Measurements from ENCODE around the gene WLS.

WLS gene

GRCh38 chr1:68196676-68197075 lies 35.6 kb downstream of the WLS start:
- Histone ChIP-seq H3K27ac (ENCODE audit: low read length) (no peak overlapping the region), H3K36me3 (ENCODE audit: control insufficient read depth, low read depth, low read length) (no peaks in the 10 kb centered on the region), H3K27me3 (ENCODE audit: control insufficient read depth, insufficient read depth, low read length) (no peaks in the 10 kb centered on the region), H3K4me1 (ENCODE audit: control insufficient read depth, low read depth, low read length) (peaks cover 3% of the 10 kb centered on the region), H3K9me3 (ENCODE audit: control insufficient read depth, low read depth, low read length) (no peaks in the 10 kb centered on the region), H3K4me3 (ENCODE audit: low read length) (no peak overlapping the region), H3K9ac (ENCODE audit: low read length) (no peak overlapping the region)

GRCh38 chr1:68191717-68192116 lies 40.6 kb downstream of the WLS start:
- H3K4me3 ChIP-seq (ENCODE audit: low read length) = no peak overlapping the region
- H3K27ac ChIP-seq (ENCODE audit: low read length) = no peak overlapping the region
- H3K9ac ChIP-seq (ENCODE audit: low read length) = no peak overlapping the region
- H3K9me3 ChIP-seq (ENCODE audit: control insufficient read depth, low read depth, low read length) = no peaks in the 10 kb centered on the region
- no peaks in the 10 kb centered on the region for H3K27me3 ChIP-seq (ENCODE audit: control insufficient read depth, insufficient read depth, low read length)
- no peaks in the 10 kb centered on the region for H3K36me3 ChIP-seq (ENCODE audit: control insufficient read depth, low read depth, low read length)
- no peaks in the 10 kb centered on the region for H3K4me1 ChIP-seq (ENCODE audit: control insufficient read depth, low read depth, low read length)

GRCh38 chr1:68188644-68189340 lies 43.5 kb downstream of the WLS start:
- Histone ChIP-seq H3K4me1 (ENCODE audit: control insufficient read depth, low read depth, low read length) (no peaks in the 10 kb centered on the region), H3K27me3 (ENCODE audit: control insufficient read depth, insufficient read depth, low read length) (no peaks in the 10 kb centered on the region), H3K27ac (ENCODE audit: low read length) (no peak overlapping the region), H3K9ac (ENCODE audit: low read length) (no peak overlapping the region), H3K9me3 (ENCODE audit: control insufficient read depth, low read depth, low read length) (no peaks in the 10 kb centered on the region), H3K36me3 (ENCODE audit: control insufficient read depth, low read depth, low read length) (no peaks in the 10 kb centered on the region), H3K4me3 (ENCODE audit: low read length) (no peak overlapping the region)

- H3K9me3 ChIP-seq (ENCODE audit: control insufficient read depth, low read depth, low read length) = no peaks in the 10 kb centered on the region
- no peaks in the 10 kb centered on the region for H3K4me1 ChIP-seq (ENCODE audit: control insufficient read depth, low read depth, low read length)
- H3K27me3 ChIP-seq (ENCODE audit: control insufficient read depth, insufficient read depth, low read length) = no peaks in the 10 kb centered on the region
- no peak overlapping the region for H3K4me3 ChIP-seq (ENCODE audit: low read length)
- H3K9ac ChIP-seq (ENCODE audit: low read length) = no peak overlapping the region
- no peaks in the 10 kb centered on the region for H3K36me3 ChIP-seq (ENCODE audit: control insufficient read depth, low read depth, low read length)
- H3K27ac ChIP-seq (ENCODE audit: low read length) = no peak overlapping the region
These were observed 44.2 kb downstream of the WLS start for GRCh38 chr1:68188060-68188538.

- Histone ChIP-seq H3K36me3 (ENCODE audit: control insufficient read depth, low read depth, low read length) (no peaks in the 10 kb centered on the region), H3K4me1 (ENCODE audit: control insufficient read depth, low read depth, low read length) (no peaks in the 10 kb centered on the region), H3K27ac (ENCODE audit: low read length) (no peak overlapping the region), H3K27me3 (ENCODE audit: control insufficient read depth, insufficient read depth, low read length) (no peaks in the 10 kb centered on the region), H3K4me3 (ENCODE audit: low read length) (no peak overlapping the region), H3K9ac (ENCODE audit: low read length) (no peak overlapping the region), H3K9me3 (ENCODE audit: control insufficient read depth, low read depth, low read length) (no peaks in the 10 kb centered on the region)
These were observed 46.6 kb downstream of the WLS start for GRCh38 chr1:68185743-68186142.

- H3K4me1 ChIP-seq (ENCODE audit: control insufficient read depth, low read depth, low read length) = no peaks in the 10 kb centered on the region
- no peak overlapping the region for H3K9ac ChIP-seq (ENCODE audit: low read length)
- H3K36me3 ChIP-seq (ENCODE audit: control insufficient read depth, low read depth, low read length) = no peaks in the 10 kb centered on the region
- no peaks in the 10 kb centered on the region for H3K27me3 ChIP-seq (ENCODE audit: control insufficient read depth, insufficient read depth, low read length)
- H3K4me3 ChIP-seq (ENCODE audit: low read length) = no peak overlapping the region
- no peaks in the 10 kb centered on the region for H3K9me3 ChIP-seq (ENCODE audit: control insufficient read depth, low read depth, low read length)
- H3K27ac ChIP-seq (ENCODE audit: low read length) = no peak overlapping the region
These were observed 48.4 kb downstream of the WLS start for GRCh38 chr1:68183895-68184294.

GRCh38 chr1:68181165-68181556 lies 51.2 kb downstream of the WLS start:
- H3K36me3 ChIP-seq (ENCODE audit: control insufficient read depth, low read depth, low read length) = no peaks in the 10 kb centered on the region
- no peaks in the 10 kb centered on the region for H3K4me1 ChIP-seq (ENCODE audit: control insufficient read depth, low read depth, low read length)
- no peak overlapping the region for H3K27ac ChIP-seq (ENCODE audit: low read length)
- H3K27me3 ChIP-seq (ENCODE audit: control insufficient read depth, insufficient read depth, low read length) = no peaks in the 10 kb centered on the region
- no peak overlapping the region for H3K9ac ChIP-seq (ENCODE audit: low read length)
- H3K9me3 ChIP-seq (ENCODE audit: control insufficient read depth, low read depth, low read length) = no peaks in the 10 kb centered on the region
- no peak overlapping the region for H3K4me3 ChIP-seq (ENCODE audit: low read length)

- Histone ChIP-seq H3K4me3 (ENCODE audit: low read length) (no peak overlapping the region), H3K9me3 (ENCODE audit: control insufficient read depth, low read depth, low read length) (no peaks in the 10 kb centered on the region), H3K4me1 (ENCODE audit: control insufficient read depth, low read depth, low read length) (no peaks in the 10 kb centered on the region), H3K36me3 (ENCODE audit: control insufficient read depth, low read depth, low read length) (no peaks in the 10 kb centered on the region), H3K27me3 (ENCODE audit: control insufficient read depth, insufficient read depth, low read length) (no peaks in the 10 kb centered on the region), H3K27ac (ENCODE audit: low read length) (no peak overlapping the region), H3K9ac (ENCODE audit: low read length) (no peak overlapping the region)
These were observed 51.7 kb downstream of the WLS start for GRCh38 chr1:68180441-68181164.

- no peak overlapping the region for H3K4me3 ChIP-seq (ENCODE audit: low read length)
These were observed 53.4 kb downstream of the WLS start for GRCh38 chr1:68178821-68179490.

GRCh38 chr1:68175621-68176398 lies 56.5 kb downstream of the WLS start:
- no peaks in the 10 kb centered on the region for H3K27me3 ChIP-seq (ENCODE audit: control insufficient read depth, insufficient read depth, low read length)
- H3K27ac ChIP-seq (ENCODE audit: low read length) = no peak overlapping the region
- H3K36me3 ChIP-seq (ENCODE audit: control insufficient read depth, low read depth, low read length) = no peaks in the 10 kb centered on the region
- no peaks in the 10 kb centered on the region for H3K9me3 ChIP-seq (ENCODE audit: control insufficient read depth, low read depth, low read length)
- no peak overlapping the region for H3K9ac ChIP-seq (ENCODE audit: low read length)
- no peak overlapping the region for H3K4me3 ChIP-seq (ENCODE audit: low read length)
- no peaks in the 10 kb centered on the region for H3K4me1 ChIP-seq (ENCODE audit: control insufficient read depth, low read depth, low read length)

More at GRCh38 chr1:68178821-68179490, 53.4 kb downstream of the WLS start:
- Histone ChIP-seq H3K4me1 (ENCODE audit: control insufficient read depth, low read depth, low read length) (no peaks in the 10 kb centered on the region), H3K27ac (ENCODE audit: low read length) (no peak overlapping the region), H3K9me3 (ENCODE audit: control insufficient read depth, low read depth, low read length) (no peaks in the 10 kb centered on the region), H3K9ac (ENCODE audit: low read length) (no peak overlapping the region), H3K36me3 (ENCODE audit: control insufficient read depth, low read depth, low read length) (no peaks in the 10 kb centered on the region), H3K27me3 (ENCODE audit: control insufficient read depth, insufficient read depth, low read length) (no peaks in the 10 kb centered on the region)

GRCh38 chr1:68174738-68175113 lies 57.6 kb downstream of the WLS start:
- H3K36me3 ChIP-seq (ENCODE audit: control insufficient read depth, low read depth, low read length) = no peaks in the 10 kb centered on the region
- H3K9ac ChIP-seq (ENCODE audit: low read length) = no peak overlapping the region
- H3K27me3 ChIP-seq (ENCODE audit: control insufficient read depth, insufficient read depth, low read length) = no peaks in the 10 kb centered on the region
- no peak overlapping the region for H3K27ac ChIP-seq (ENCODE audit: low read length)
- no peaks in the 10 kb centered on the region for H3K9me3 ChIP-seq (ENCODE audit: control insufficient read depth, low read depth, low read length)
- H3K4me1 ChIP-seq (ENCODE audit: control insufficient read depth, low read depth, low read length) = no peaks in the 10 kb centered on the region
- no peak overlapping the region for H3K4me3 ChIP-seq (ENCODE audit: low read length)

All from iPS-18a (cell line).